ENCODE measurements around the gene MAGOH.
"Not testable (repeated sequence)": the region's sequence is repeated elsewhere in the genome, so short reads cannot be mapped to it uniquely, and the experiment has no call there.

MAGOH gene

GRCh38 chr1:53219711-53220110 is 18.6 kb downstream of the MAGOH start:
- DNase-seq = no peak

- no peak for DNase-seq
These were observed 20.1 kb downstream of the MAGOH start for GRCh38 chr1:53218201-53218600.

- DNase-seq = no peak
These were observed 23.9 kb downstream of the MAGOH start for GRCh38 chr1:53214376-53214940.

- DNase-seq = no peak
These were observed 27.4 kb downstream of the MAGOH start for GRCh38 chr1:53210954-53211353.

- DNase-seq = no peak
These were observed 28.0 kb downstream of the MAGOH start for GRCh38 chr1:53210352-53210751.

- DNase-seq = no peak
These were observed 30.6 kb downstream of the MAGOH start for GRCh38 chr1:53207726-53208125.

GRCh38 chr1:53206735-53207379 is 31.5 kb downstream of the MAGOH start:
- DNase-seq = no peak

- DNase-seq = not testable (repeated sequence)
These were observed 32.1 kb downstream of the MAGOH start for GRCh38 chr1:53206083-53206685.

- DNase-seq = not testable (repeated sequence)
These were observed 32.8 kb downstream of the MAGOH start for GRCh38 chr1:53205496-53205895.

- DNase-seq = no peak
These were observed 34.9 kb downstream of the MAGOH start for GRCh38 chr1:53203466-53203865.

- no peak for DNase-seq
These were observed 40.1 kb downstream of the MAGOH start for GRCh38 chr1:53198241-53198651.

- DNase-seq = no peak
These were observed 40.8 kb downstream of the MAGOH start for GRCh38 chr1:53197291-53198200.

GRCh38 chr1:53196485-53197290 is 41.6 kb downstream of the MAGOH start, which contains the start of gene CPT2:
Gene CPT2, plus strand, starts transcription at chr1:53196824. Its CDS starts 120 bp downstream, at chr1:53196944.
- DNase-seq = peak; percentile 94

GRCh38 chr1:53196017-53196484 is 42.3 kb downstream of the MAGOH start:
- peak; percentile 54 for DNase-seq

- DNase-seq = no peak
These were observed 42.9 kb downstream of the MAGOH start for GRCh38 chr1:53195246-53196016.

GRCh38 chr1:53190210-53190611 is 48.1 kb downstream of the MAGOH start:
- DNase-seq = no peak

GRCh38 chr1:53189061-53189460 is 49.3 kb downstream of the MAGOH start:
- DNase-seq = no peak

- no peak for DNase-seq
These were observed 50.2 kb downstream of the MAGOH start for GRCh38 chr1:53188099-53188498.

GRCh38 chr1:53187401-53187800 is 50.9 kb downstream of the MAGOH start:
- no peak for DNase-seq

GRCh38 chr1:53186533-53186932 is 51.8 kb downstream of the MAGOH start:
- DNase-seq = no peak

GRCh38 chr1:53185955-53186297 is 52.4 kb downstream of the MAGOH start:
- not testable (repeated sequence) for DNase-seq
